DOHH2 (cell line): ENCODE data around the gene ATP6V0B.

Source experiments
- H3F3A ChIP-seq: fragments of 200-600 bp; sonication (generic), shearing (Covaris generic); 2 replicates; pipeline ENCODE4 v1.6.0; 2016; ENCODE audit warnings: antibody characterized with exemption, mild to moderate bottlenecking; ENCODE audit not compliant: control insufficient read depth, insufficient read depth
- H3K27ac ChIP-seq: fragments of 200-600 bp; sonication (generic); 2 replicates; pipeline ENCODE4 v1.5.1; 2014; ENCODE audit warnings: low read depth, mild to moderate bottlenecking, low read length, moderate library complexity
- H3K27me3 ChIP-seq: fragments of 200-600 bp; sonication (generic); 2 replicates; pipeline ENCODE4 v1.6.1; 2014; ENCODE audit warnings: mild to moderate bottlenecking, low read length, mixed read lengths; ENCODE audit not compliant: control insufficient read depth
- H3K36me3 ChIP-seq: fragments of 200-600 bp; sonication (generic); 2 replicates; pipeline ENCODE4 v1.6.1; 2014; ENCODE audit warnings: mild to moderate bottlenecking, low read length, moderate library complexity, mixed read lengths; ENCODE audit not compliant: control insufficient read depth
- H3K4me1 ChIP-seq: fragments of 200-600 bp; sonication (generic); 2 replicates; pipeline ENCODE4 v1.6.1; 2014; ENCODE audit warnings: mild to moderate bottlenecking, low read length, mixed read lengths; ENCODE audit not compliant: control insufficient read depth
- H3K4me2 ChIP-seq: fragments of 200-600 bp; sonication (generic); 2 replicates; pipeline ENCODE4 v1.6.0; 2014; ENCODE audit warnings: mild to moderate bottlenecking, low read length, moderate library complexity
- H3K4me3 ChIP-seq: fragments of 200-600 bp; sonication (generic); 2 replicates; pipeline ENCODE4 v1.5.1; 2014; ENCODE audit warnings: mild to moderate bottlenecking, low read length, mixed read lengths
- H3K79me2 ChIP-seq: fragments of 200-600 bp; sonication (generic); 2 replicates; pipeline ENCODE4 v1.6.1; 2014; ENCODE audit warnings: mild to moderate bottlenecking, low read length, mixed read lengths; ENCODE audit not compliant: control insufficient read depth
- H3K9me2 ChIP-seq: fragments of 200-600 bp; sonication (generic); replicated peaks from 2 replicates; pipeline ENCODE4 v1.6.1; 2014; ENCODE audit warnings: mild to moderate bottlenecking, low read length, mixed read lengths; ENCODE audit not compliant: control insufficient read depth
- H3K9me3 ChIP-seq: fragments of 200-600 bp; sonication (generic); 2 replicates; pipeline ENCODE4 v1.6.1; 2014; ENCODE audit warnings: antibody characterized with exemption, low read length, mixed read lengths; ENCODE audit not compliant: control insufficient read depth, insufficient read depth
- H4K20me1 ChIP-seq: fragments of 200-600 bp; sonication (generic); 2 replicates; pipeline ENCODE4 v1.6.0; 2014; ENCODE audit warnings: low read depth, mild to moderate bottlenecking, antibody characterized with exemption, low read length, moderate library complexity; ENCODE audit not compliant: control insufficient read depth, insufficient read depth
- CTCF ChIP-seq: fragments of 200-600 bp; sonication (generic); IDR thresholded peaks from one replicate; pipeline ENCODE4 v1.5.1; 2014; ENCODE audit warnings: antibody characterized with exemption, mild to moderate bottlenecking, low read depth, low read length; ENCODE audit not compliant: poor library complexity, severe bottlenecking
- EZH2phosphoT487 ChIP-seq: fragments of 200-600 bp; sonication (generic); IDR thresholded peaks from 2 replicates; pipeline ENCODE4 v1.6.1; 2017; ENCODE audit warnings: borderline replicate concordance, mild to moderate bottlenecking, antibody characterized with exemption, low read length, moderate library complexity, mixed read lengths

Gene ATP6V0B

DNA sequence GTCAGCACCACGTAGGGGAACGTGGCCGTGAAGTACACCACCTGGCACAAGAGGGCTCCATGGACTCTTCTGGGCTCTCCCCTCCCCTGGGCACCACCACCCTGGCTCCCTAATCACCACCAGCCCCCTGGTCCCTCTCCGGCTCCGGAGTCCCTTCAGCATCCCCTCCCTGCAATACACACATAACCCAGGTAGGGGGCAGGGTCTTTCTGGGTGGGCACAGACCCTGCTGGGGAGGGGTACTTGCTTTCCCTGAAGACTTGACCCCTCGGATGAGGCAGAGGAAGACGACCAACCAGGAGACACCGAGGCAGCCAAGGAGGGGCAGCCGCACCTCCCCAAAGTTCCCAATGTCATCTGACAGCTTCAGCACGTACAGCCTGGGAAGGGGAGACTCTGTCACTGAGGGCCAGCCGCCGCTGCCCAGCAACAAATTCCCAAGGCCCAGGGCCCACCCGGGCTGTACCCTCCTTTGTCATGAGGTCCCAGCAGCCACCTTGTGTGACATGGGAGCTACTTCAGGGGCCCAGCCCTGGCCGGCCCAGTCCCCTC lies 27.9 kb downstream of the ATP6V0B start:
- no peak overlapping the region for H3K27ac ChIP-seq
- no peaks in the 10 kb centered on the region for H3K79me2 ChIP-seq
- H3K4me3 ChIP-seq: no peak overlapping the region
- H3K4me1 ChIP-seq: no peaks in the 10 kb centered on the region
- no peak overlapping the region for H3K4me2 ChIP-seq
- H3K36me3 ChIP-seq: no peaks in the 10 kb centered on the region
- H4K20me1 ChIP-seq: no peaks in the 10 kb centered on the region
- TF ChIP-seq CTCF: peak; percentile 28
- TF ChIP-seq EZH2phosphoT487: no peak
- no peaks in the 10 kb centered on the region for H3K9me2 ChIP-seq
- no peaks in the 10 kb centered on the region for H3F3A ChIP-seq
- no peaks in the 10 kb centered on the region for H3K9me3 ChIP-seq
- H3K27me3 ChIP-seq: 0 out of 2 replicates have a peak, but pooled peaks cover 2% of the 10 kb centered on the region

DNA sequence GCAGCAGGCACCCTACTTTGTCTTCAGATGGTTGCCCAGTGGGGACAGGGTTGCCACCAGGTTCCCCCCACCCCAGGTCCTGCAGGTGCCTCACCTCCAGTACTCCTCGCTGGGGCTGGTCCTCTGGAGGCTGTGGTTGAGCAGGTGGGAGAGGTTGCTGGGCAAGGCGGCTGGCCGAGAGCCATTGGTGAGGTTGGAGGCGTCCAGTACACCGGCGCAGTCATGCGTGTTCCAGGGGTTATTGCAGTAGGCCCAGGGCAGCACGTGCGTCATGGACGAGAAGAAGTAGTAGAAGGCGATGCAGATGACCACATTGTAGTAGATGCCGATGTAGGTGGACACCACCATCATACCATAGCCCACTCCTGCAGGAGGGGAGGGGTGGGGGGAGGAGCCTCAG lies 33.5 kb downstream of the ATP6V0B start:
- no peak overlapping the region for H3K4me3 ChIP-seq
- H3K27me3 ChIP-seq: peaks cover 2% of the 10 kb centered on the region; the same call in 1 of the 2 replicates
- H3K9me3 ChIP-seq: no peaks in the 10 kb centered on the region
- H3K4me2 ChIP-seq: no peak overlapping the region
- no peaks in the 10 kb centered on the region for H4K20me1 ChIP-seq
- H3F3A ChIP-seq: no peaks in the 10 kb centered on the region
- no peaks in the 10 kb centered on the region for H3K4me1 ChIP-seq
- H3K36me3 ChIP-seq: no peaks in the 10 kb centered on the region
- no peaks in the 10 kb centered on the region for H3K79me2 ChIP-seq
- TF ChIP-seq EZH2phosphoT487: no peak
- no peaks in the 10 kb centered on the region for H3K9me2 ChIP-seq
- no peak overlapping the region for H3K27ac ChIP-seq

DNA sequence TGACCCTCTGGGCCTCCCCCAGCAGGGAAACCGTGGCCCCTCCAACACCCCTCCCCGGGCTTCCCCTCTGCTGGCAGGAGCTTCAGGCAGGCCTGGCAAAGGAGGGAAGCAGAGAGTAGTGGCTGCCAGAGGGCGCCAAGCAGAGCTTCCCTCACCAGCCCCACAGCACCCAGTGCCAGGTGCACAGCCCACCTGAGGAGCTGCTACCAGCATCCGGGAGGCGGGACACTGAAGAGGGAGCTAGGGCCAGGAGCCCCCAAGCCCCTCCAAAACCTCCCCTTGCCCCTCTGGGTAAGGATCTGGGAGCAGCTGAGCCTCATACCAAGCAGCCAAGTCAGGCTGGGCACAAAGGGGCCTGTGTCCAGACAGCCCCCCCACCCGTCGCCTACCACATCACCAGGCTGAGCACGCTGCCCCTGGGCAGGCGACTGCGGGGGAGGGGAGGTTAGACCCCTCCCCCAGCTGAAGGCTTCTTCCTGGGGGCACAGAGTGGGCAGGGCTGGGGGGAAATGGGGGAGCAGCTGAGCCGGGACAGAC lies 36.2 kb downstream of the ATP6V0B start:
- Histone ChIP-seq H3F3A (no peaks in the 10 kb centered on the region), H3K4me1 (no peaks in the 10 kb centered on the region), H3K9me3 (no peaks in the 10 kb centered on the region), H3K27ac (no peak overlapping the region), H3K27me3 (peaks cover 5% of the 10 kb centered on the region; the same call in 1 of the 2 replicates), H4K20me1 (no peaks in the 10 kb centered on the region), H3K9me2 (no peaks in the 10 kb centered on the region), H3K36me3 (no peaks in the 10 kb centered on the region), H3K4me2 (no peak overlapping the region), H3K79me2 (no peaks in the 10 kb centered on the region), H3K4me3 (no peak overlapping the region)
- TF ChIP-seq EZH2phosphoT487: no peak
- no peak for TF ChIP-seq CTCF

DNA sequence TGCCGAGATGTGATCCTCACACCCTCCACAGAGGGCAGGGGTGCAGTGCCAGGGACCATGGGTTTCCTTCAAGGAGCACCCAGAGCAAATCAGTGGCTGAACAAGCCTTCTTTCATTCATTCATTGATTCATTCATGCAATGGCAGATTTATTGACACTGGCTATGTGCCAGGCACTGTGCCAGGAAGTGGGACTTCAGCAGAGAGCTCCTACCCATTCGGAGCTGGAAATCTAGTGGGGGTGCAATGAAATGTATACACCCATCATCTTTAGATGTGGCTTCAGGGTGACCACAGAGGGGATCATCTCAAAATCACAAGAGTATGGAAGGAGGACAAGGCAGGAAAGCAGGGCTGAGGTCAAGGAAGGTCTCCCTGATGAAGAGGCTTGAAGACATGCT lies 37.6 kb downstream of the ATP6V0B start:
- Histone ChIP-seq H3K36me3 (no peaks in the 10 kb centered on the region), H3K4me1 (no peaks in the 10 kb centered on the region), H4K20me1 (no peaks in the 10 kb centered on the region), H3K4me2 (no peak overlapping the region), H3K79me2 (no peaks in the 10 kb centered on the region), H3F3A (no peaks in the 10 kb centered on the region), H3K27me3 (peaks cover 3% of the 10 kb centered on the region; the same call in 1 of the 2 replicates), H3K4me3 (no peak overlapping the region), H3K27ac (no peak overlapping the region), H3K9me2 (no peaks in the 10 kb centered on the region), H3K9me3 (no peaks in the 10 kb centered on the region)
- TF ChIP-seq CTCF: no peak
- TF ChIP-seq EZH2phosphoT487: no peak
